ENCODE measurements around the gene CCDC141. TPM values are rescaled to one million over a fixed set of nuclear protein-coding genes. Genes with fewer than 3 reads are reported as not detected.

CCDC141 gene
- total and polyA plus RNA-seq, 7 experiments from 2014 or later = 8.2 to 39.2 (median 34.4) TPM

GRCh38 chr2:178799305-178799704 lies 250.6 kb downstream of the CCDC141 start:
- no peak overlapping the region for H3K4me3 ChIP-seq (ENCODE audit: low read length)
- H3K36me3 Mint-ChIP-seq = peaks cover 0 to 46% (median 32%) of the 10 kb centered on the region in 5 donors
- H3K27ac ChIP-seq (ENCODE audit: low read depth, low read length) = no peak overlapping the region
- no peaks in the 10 kb centered on the region for H3K9me3 ChIP-seq (ENCODE audit: control insufficient read depth in 2 of 3, low read length in 3 of 3)
- no peak for ATAC-seq
- intact Hi-C loops (cut with micrococcal nuclease) = loop anchor here (5.0 kb wide), 3 partner anchors 93 to 587 kb away; no protein-coding TSS in a partner anchor
- no peaks in the 10 kb centered on the region for H3K9me3 Mint-ChIP-seq
- ChIA-PET POLR2A (no interaction called here), CTCF (no interaction called here)
- no peaks in the 10 kb centered on the region for H3K27me3 ChIP-seq (ENCODE audit: control insufficient read depth in 2 of 2, insufficient read depth in 2 of 2, low read length in 2 of 2)
- no peaks in the 10 kb centered on the region for H3K4me1 ChIP-seq (ENCODE audit: control insufficient read depth in 2 of 2, insufficient read depth in 2 of 2, low read length in 2 of 2)
- H3K27me3 Mint-ChIP-seq = no peaks in the 10 kb centered on the region
- no peak for DNase-seq
- H3K4me3 Mint-ChIP-seq = no peak overlapping the region
- no peaks in the 10 kb centered on the region for H3K4me1 Mint-ChIP-seq
- peak overlapping the region in 1 of 9 donors; percentile 41 for H3K27ac Mint-ChIP-seq
- peaks cover 0 to 41% (median 5%) of the 10 kb centered on the region in 3 experiments for H3K36me3 ChIP-seq (ENCODE audit: control insufficient read depth in 2 of 3, insufficient read depth in 3 of 3, low read length in 3 of 3)

- Mint-ChIP-seq H3K9me3 (no peaks in the 10 kb centered on the region), H3K4me1 (no peaks in the 10 kb centered on the region), H3K27ac (no peak overlapping the region), H3K4me3 (no peak overlapping the region), H3K27me3 (no peaks in the 10 kb centered on the region), H3K36me3 (peaks cover 0 to 62% (median 52%) of the 10 kb centered on the region in 5 donors)
- Histone ChIP-seq H3K9me3 (ENCODE audit: control insufficient read depth in 2 of 3, low read length in 3 of 3) (no peaks in the 10 kb centered on the region), H3K36me3 (ENCODE audit: control insufficient read depth in 2 of 3, insufficient read depth in 3 of 3, low read length in 3 of 3) (peaks cover 0 to 48% (median 10%) of the 10 kb centered on the region in 3 experiments), H3K27ac (ENCODE audit: low read depth, low read length) (no peak overlapping the region), H3K27me3 (ENCODE audit: control insufficient read depth in 2 of 2, insufficient read depth in 2 of 2, low read length in 2 of 2) (no peaks in the 10 kb centered on the region), H3K4me3 (ENCODE audit: low read length) (no peak overlapping the region), H3K4me1 (ENCODE audit: control insufficient read depth in 2 of 2, insufficient read depth in 2 of 2, low read length in 2 of 2) (no peaks in the 10 kb centered on the region)
- ChIA-PET CTCF (interaction anchor here (0.6 to 1.6 kb wide), 4 partner anchors 105 to 340 kb away, joined by 3 to 11 read pairs (median 4); no protein-coding TSS in a partner anchor), POLR2A (no interaction called here)
- intact Hi-C loops (cut with micrococcal nuclease) = loop anchor here (1.0 to 5.0 kb wide), 6 partner anchors 96 to 584 kb away; no protein-coding TSS in a partner anchor
- ATAC-seq = no peak
- DNase-seq = peak in 5 of 9 donors; percentile 27 to 33 (median 28)
Measured at GRCh38 chr2:178796079-178796677, 253.8 kb downstream of the CCDC141 start.

- no peaks in the 10 kb centered on the region for H3K27me3 ChIP-seq (ENCODE audit: control insufficient read depth in 2 of 2, insufficient read depth in 2 of 2, low read length in 2 of 2)
- Mint-ChIP-seq H3K27ac (no peak overlapping the region), H3K36me3 (peaks cover 4 to 55% (median 21%) of the 10 kb centered on the region in 5 donors), H3K4me3 (no peak overlapping the region), H3K27me3 (no peaks in the 10 kb centered on the region), H3K4me1 (peaks cover 0 to 6% (median 0%) of the 10 kb centered on the region in 7 donors), H3K9me3 (no peaks in the 10 kb centered on the region)
- ATAC-seq (no peak), DNase-seq (no peak)
- H3K36me3 ChIP-seq (ENCODE audit: control insufficient read depth in 2 of 3, insufficient read depth in 3 of 3, low read length in 3 of 3) = peaks cover 0 to 29% (median 5%) of the 10 kb centered on the region in 3 experiments
- ChIA-PET CTCF (no interaction called here), POLR2A (no interaction called here)
- no peak overlapping the region for H3K27ac ChIP-seq (ENCODE audit: low read depth, low read length)
- no peaks in the 10 kb centered on the region for H3K4me1 ChIP-seq (ENCODE audit: control insufficient read depth in 2 of 2, insufficient read depth in 2 of 2, low read length in 2 of 2)
- intact Hi-C loops (cut with micrococcal nuclease) = no loop called here
- no peak overlapping the region for H3K4me3 ChIP-seq (ENCODE audit: low read length)
- H3K9me3 ChIP-seq (ENCODE audit: control insufficient read depth in 2 of 3, low read length in 3 of 3) = no peaks in the 10 kb centered on the region
Measured at GRCh38 chr2:178787934-178788333, 262.0 kb downstream of the CCDC141 start.

- POLR2A ChIA-PET = no interaction called here
- no peak for ATAC-seq
Measured at GRCh38 chr2:178787155-178787554, 262.8 kb downstream of the CCDC141 start.

GRCh38 chr2:178783889-178784288 lies 266.0 kb downstream of the CCDC141 start:
- Histone ChIP-seq H3K36me3 (ENCODE audit: control insufficient read depth in 2 of 3, insufficient read depth in 3 of 3, low read length in 3 of 3) (peaks cover 0 to 52% (median 0%) of the 10 kb centered on the region in 3 experiments), H3K4me3 (ENCODE audit: low read length) (no peak overlapping the region), H3K9me3 (ENCODE audit: control insufficient read depth in 2 of 3, low read length in 3 of 3) (no peaks in the 10 kb centered on the region), H3K27ac (ENCODE audit: low read depth, low read length) (no peak overlapping the region), H3K27me3 (ENCODE audit: control insufficient read depth in 2 of 2, insufficient read depth in 2 of 2, low read length in 2 of 2) (no peaks in the 10 kb centered on the region), H3K4me1 (ENCODE audit: control insufficient read depth in 2 of 2, insufficient read depth in 2 of 2, low read length in 2 of 2) (no peaks in the 10 kb centered on the region)
- CTCF ChIA-PET = no interaction called here
- H3K4me3 Mint-ChIP-seq = no peak overlapping the region
- H3K9me3 Mint-ChIP-seq = no peaks in the 10 kb centered on the region
- peaks cover 3 to 66% (median 14%) of the 10 kb centered on the region in 5 donors for H3K36me3 Mint-ChIP-seq
- intact Hi-C loops (cut with micrococcal nuclease) = no loop called here
- DNase-seq (no peak), ATAC-seq (no peak)
- POLR2A ChIA-PET = interaction anchor here (1.0 kb wide), 1 partner anchor 17 kb away, joined by 3 read pairs; no protein-coding TSS in a partner anchor
- no peaks in the 10 kb centered on the region for H3K4me1 Mint-ChIP-seq
- no peak overlapping the region for H3K27ac Mint-ChIP-seq
- H3K27me3 Mint-ChIP-seq = no peaks in the 10 kb centered on the region

More at GRCh38 chr2:178787155-178787554, 262.8 kb downstream of the CCDC141 start:
- Histone ChIP-seq H3K27me3 (ENCODE audit: control insufficient read depth in 2 of 2, insufficient read depth in 2 of 2, low read length in 2 of 2) (no peaks in the 10 kb centered on the region), H3K9me3 (ENCODE audit: control insufficient read depth in 2 of 3, low read length in 3 of 3) (no peaks in the 10 kb centered on the region), H3K4me3 (ENCODE audit: low read length) (no peak overlapping the region), H3K4me1 (ENCODE audit: control insufficient read depth in 2 of 2, insufficient read depth in 2 of 2, low read length in 2 of 2) (no peaks in the 10 kb centered on the region), H3K27ac (ENCODE audit: low read depth, low read length) (no peak overlapping the region), H3K36me3 (ENCODE audit: control insufficient read depth in 2 of 3, insufficient read depth in 3 of 3, low read length in 3 of 3) (peaks cover 0 to 33% (median 5%) of the 10 kb centered on the region in 3 experiments)
- no peak overlapping the region for H3K27ac Mint-ChIP-seq
- H3K4me3 Mint-ChIP-seq = no peak overlapping the region
- intact Hi-C loops (cut with micrococcal nuclease) = no loop called here
- H3K27me3 Mint-ChIP-seq = no peaks in the 10 kb centered on the region
- no peaks in the 10 kb centered on the region for H3K9me3 Mint-ChIP-seq
- H3K36me3 Mint-ChIP-seq = peaks cover 4 to 55% (median 20%) of the 10 kb centered on the region in 5 donors
- peaks cover 0 to 6% (median 0%) of the 10 kb centered on the region in 7 donors for H3K4me1 Mint-ChIP-seq
- CTCF ChIA-PET = no interaction called here
- no peak for DNase-seq

- H3K4me3 ChIP-seq (ENCODE audit: low read length) = no peak overlapping the region
- H3K27me3 Mint-ChIP-seq = no peaks in the 10 kb centered on the region
- ChIA-PET CTCF (no interaction called here), POLR2A (interaction anchor here (0.5 kb wide), 1 partner anchor 1092 kb away, joined by 4 read pairs; no protein-coding TSS in a partner anchor)
- ATAC-seq = no peak
- H3K4me1 Mint-ChIP-seq = no peaks in the 10 kb centered on the region
- H3K4me1 ChIP-seq (ENCODE audit: control insufficient read depth in 2 of 2, insufficient read depth in 2 of 2, low read length in 2 of 2) = no peaks in the 10 kb centered on the region
- H3K27ac ChIP-seq (ENCODE audit: low read depth, low read length) = no peak overlapping the region
- intact Hi-C loops (cut with micrococcal nuclease) = no loop called here
- peaks cover 3 to 79% (median 27%) of the 10 kb centered on the region in 5 donors for H3K36me3 Mint-ChIP-seq
- H3K9me3 Mint-ChIP-seq = no peaks in the 10 kb centered on the region
- H3K4me3 Mint-ChIP-seq = no peak overlapping the region
- no peaks in the 10 kb centered on the region for H3K9me3 ChIP-seq (ENCODE audit: control insufficient read depth in 2 of 3, low read length in 3 of 3)
- no peaks in the 10 kb centered on the region for H3K27me3 ChIP-seq (ENCODE audit: control insufficient read depth in 2 of 2, insufficient read depth in 2 of 2, low read length in 2 of 2)
- peaks cover 0 to 68% (median 0%) of the 10 kb centered on the region in 3 experiments for H3K36me3 ChIP-seq (ENCODE audit: control insufficient read depth in 2 of 3, insufficient read depth in 3 of 3, low read length in 3 of 3)
- DNase-seq = no peak
- H3K27ac Mint-ChIP-seq = no peak overlapping the region
Measured at GRCh38 chr2:178782236-178782635, 267.7 kb downstream of the CCDC141 start.

Measured in naive thymus-derived CD4-positive, alpha-beta T cell (primary cell).